ENCODE measurements around the gene EZH1.

The EZH1 gene

DNA sequence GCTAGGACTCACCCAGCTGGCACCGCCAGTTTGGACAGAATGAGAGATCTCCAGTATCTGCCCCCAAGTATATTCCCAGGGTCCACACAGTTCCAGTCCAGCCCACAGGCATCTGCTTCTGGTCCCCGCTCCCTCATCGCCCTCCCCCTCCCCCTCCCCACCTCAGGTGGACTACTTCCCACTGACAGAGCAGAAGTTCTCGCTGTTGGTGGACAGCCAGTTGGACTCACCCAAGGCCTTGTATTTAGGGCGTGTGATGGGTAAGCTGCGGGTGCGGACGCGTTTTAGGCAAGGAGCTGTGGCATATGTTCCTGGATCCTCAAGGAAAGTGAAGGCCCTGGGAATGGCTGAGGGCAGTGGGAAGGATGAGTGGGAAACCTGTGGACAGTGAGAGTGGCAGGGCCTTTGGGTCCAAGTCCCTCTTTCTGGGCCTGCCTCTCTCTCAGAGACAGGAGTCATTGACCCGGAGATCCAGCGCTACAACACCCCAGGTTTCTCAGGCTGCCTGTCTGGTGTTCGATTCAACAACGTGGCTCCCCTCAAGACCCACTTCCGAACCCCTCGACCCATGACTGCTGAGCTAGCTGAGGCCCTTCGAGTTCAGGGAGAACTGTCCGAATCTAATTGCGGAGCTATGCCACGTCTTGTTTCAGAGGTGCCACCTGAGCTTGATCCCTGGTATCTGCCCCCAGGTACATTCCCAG is 47.6 kb downstream of the EZH1 start:
- TF ChIP-seq, protein P1, sequence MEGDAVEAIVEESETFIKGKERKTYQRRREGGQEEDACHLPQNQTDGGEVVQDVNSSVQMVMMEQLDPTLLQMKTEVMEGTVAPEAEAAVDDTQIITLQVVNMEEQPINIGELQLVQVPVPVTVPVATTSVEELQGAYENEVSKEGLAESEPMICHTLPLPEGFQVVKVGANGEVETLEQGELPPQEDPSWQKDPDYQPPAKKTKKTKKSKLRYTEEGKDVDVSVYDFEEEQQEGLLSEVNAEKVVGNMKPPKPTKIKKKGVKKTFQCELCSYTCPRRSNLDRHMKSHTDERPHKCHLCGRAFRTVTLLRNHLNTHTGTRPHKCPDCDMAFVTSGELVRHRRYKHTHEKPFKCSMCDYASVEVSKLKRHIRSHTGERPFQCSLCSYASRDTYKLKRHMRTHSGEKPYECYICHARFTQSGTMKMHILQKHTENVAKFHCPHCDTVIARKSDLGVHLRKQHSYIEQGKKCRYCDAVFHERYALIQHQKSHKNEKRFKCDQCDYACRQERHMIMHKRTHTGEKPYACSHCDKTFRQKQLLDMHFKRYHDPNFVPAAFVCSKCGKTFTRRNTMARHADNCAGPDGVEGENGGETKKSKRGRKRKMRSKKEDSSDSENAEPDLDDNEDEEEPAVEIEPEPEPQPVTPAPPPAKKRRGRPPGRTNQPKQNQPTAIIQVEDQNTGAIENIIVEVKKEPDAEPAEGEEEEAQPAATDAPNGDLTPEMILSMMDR (conservative IDR thresholded peaks at IDR 0.05; ENCODE audit: low read length) = no peak
- DNase-seq (ENCODE audit: low read depth) = no peak
- H3K4me3 ChIP-seq (ENCODE audit: low read length) = no peak overlapping the region

DNA sequence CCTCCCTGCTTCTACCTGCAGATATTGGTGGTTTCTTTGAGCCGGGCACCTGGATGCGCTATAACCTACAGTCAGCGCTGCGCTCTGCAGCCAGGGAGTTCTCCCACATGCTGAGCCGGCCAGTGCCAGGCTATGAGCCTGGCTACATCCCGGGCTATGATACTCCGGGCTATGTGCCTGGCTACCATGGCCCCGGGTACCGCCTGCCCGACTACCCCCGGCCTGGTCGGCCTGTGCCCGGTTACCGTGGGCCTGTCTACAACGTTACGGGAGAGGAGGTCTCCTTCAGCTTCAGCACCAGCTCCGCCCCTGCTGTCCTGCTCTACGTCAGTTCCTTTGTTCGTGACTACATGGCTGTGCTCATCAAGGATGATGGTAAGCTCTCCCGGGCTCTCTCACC is 49.3 kb downstream of the EZH1 start:
- H3K4me3 ChIP-seq (ENCODE audit: low read length) = no peak overlapping the region
- TF ChIP-seq, protein P1 (conservative IDR thresholded peaks at IDR 0.05; ENCODE audit: low read length) = no peak
- DNase-seq (ENCODE audit: low read depth) = no peak

DNA sequence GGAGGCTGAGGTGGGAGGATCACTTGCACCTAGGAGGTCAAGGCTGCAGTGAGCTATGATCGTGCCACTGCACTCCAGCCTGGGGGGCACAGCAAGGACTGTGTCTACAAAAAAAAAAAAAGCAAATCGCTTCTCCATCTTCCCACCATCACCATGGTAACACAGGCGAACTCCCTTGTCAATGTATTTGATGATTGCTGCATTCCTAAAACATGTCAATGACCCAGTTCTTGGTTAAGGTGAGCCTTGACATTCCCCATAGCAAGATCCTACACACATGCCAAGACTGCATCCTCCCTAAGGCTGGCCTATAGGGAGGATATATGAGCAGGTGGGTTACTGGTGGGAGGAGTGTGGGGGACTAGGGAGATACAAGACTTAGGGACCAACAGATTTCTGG is 50.3 kb downstream of the EZH1 start:
- H3K4me3 ChIP-seq (ENCODE audit: low read length) = no peak overlapping the region
- TF ChIP-seq, protein P1 (conservative IDR thresholded peaks at IDR 0.05; ENCODE audit: low read length) = no peak
- no peak for DNase-seq (ENCODE audit: low read depth)

DNA sequence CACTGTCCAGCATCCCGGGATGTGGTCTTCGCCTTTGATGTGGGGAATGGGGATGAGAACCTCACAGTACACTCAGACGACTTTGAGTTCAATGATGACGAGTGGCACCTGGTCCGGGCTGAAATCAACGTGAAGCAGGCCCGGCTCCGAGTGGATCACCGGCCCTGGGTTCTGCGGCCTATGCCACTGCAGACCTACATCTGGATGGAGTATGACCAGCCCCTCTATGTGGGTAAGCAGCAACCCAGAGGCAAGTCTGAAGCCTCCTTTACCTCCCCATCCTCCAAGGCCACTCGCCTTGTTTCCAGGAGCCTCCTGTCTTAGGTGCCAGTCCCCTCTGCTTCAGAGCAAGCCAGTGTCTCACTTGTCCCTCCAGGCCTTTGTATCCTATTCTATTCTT is 52.4 kb downstream of the EZH1 start:
- H3K4me3 ChIP-seq (ENCODE audit: low read length) = no peak overlapping the region
- TF ChIP-seq, protein P1 (conservative IDR thresholded peaks at IDR 0.05; ENCODE audit: low read length) = no peak
- DNase-seq (ENCODE audit: low read depth) = no peak

DNA sequence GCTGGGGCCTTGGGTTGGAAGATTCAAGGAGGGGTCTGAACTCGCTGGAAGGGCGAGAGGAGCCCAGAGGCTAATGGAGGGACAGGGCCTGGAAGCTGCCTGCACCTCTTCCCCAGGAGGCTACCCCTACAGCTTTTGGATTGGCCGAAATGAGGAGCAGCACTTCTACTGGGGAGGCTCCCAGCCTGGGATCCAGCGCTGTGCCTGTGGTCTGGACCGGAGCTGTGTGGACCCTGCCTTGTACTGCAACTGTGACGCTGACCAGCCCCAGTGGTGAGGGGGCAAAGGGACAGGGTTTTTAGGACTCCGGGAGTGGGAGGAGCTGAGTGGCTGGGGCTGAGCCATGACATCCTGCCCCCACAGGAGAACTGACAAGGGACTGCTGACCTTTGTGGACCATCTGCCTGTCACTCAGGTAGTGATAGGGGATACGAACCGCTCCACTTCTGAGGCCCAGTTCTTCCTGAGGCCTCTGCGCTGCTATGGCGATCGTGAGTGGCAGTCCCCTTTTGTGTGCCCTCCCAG is 53.8 kb downstream of the EZH1 start:
- TF ChIP-seq, protein P1 (conservative IDR thresholded peaks at IDR 0.05; ENCODE audit: low read length) = no peak
- no peak overlapping the region for H3K4me3 ChIP-seq (ENCODE audit: low read length)
- DNase-seq (ENCODE audit: low read depth) = no peak

DNA sequence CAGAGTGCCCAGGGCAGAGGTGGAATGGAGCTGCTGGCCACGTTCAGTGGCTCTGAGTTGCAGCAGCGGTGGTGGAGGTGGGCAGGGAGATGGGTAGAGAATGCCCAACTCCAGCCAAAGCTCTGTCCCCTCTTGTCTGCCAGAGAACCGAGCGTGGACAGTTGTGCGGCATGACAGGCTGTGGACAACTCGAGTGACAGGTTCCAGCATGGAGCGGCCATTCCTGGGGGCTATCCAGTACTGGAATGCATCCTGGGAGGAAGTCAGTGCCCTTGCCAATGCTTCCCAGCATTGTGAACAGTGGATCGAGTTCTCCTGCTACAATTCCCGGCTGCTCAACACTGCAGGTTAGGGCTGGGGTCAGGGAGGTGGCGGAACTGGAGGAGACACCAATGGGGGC is 54.2 kb downstream of the EZH1 start:
- TF ChIP-seq, protein P1 (conservative IDR thresholded peaks at IDR 0.05; ENCODE audit: low read length) = no peak

DNA sequence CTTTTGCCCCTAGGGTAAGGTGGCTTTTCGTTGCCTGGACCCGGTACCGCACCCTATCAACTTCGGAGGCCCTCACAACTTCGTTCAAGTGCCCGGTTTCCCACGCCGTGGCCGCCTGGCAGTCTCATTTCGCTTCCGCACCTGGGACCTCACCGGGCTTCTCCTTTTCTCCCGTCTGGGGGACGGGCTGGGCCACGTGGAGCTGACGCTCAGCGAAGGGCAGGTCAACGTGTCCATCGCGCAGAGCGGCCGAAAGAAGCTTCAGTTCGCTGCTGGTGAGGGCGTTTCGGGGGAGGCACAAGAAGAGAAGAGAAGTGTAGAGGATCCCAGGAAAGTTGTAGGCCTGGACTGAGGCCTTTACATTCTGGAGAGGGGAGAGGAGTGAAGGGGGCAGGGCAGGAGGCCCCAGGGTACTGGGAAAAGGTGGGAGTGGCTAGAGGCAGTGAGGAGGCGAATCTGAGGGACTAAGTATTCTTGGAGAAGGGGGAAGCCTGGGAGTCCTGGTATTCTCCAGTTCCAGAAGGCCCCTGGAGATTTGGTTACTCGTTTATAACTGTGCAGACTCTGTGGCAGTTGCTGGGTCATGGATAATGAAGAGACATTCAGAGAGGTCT is 57.0 kb downstream of the EZH1 start:
- TF ChIP-seq, protein P1 (conservative IDR thresholded peaks at IDR 0.05; ENCODE audit: low read length) = no peak
- DNase-seq (ENCODE audit: low read depth) = no peak
- H3K4me3 ChIP-seq (ENCODE audit: low read length) = no peak overlapping the region

More for the DNA sequence above, 54.2 kb downstream of the EZH1 start:
- no peak for DNase-seq (ENCODE audit: low read depth)
- H3K4me3 ChIP-seq (ENCODE audit: low read length) = no peak overlapping the region

All from AG10803 (cell line).